GM19043 (cell line): ENCODE results near the gene HRH1.
"Not testable (repeated sequence)": the region's sequence is repeated elsewhere in the genome, so short reads cannot be mapped to it uniquely, and the experiment has no call there.

Source experiments
- ATAC-seq: cut with Tn5 transposase; IDR thresholded peaks from one replicate; pipeline ENCODE4 v1.9.1; 2021; ENCODE audit warnings: low read depth; ENCODE audit not compliant: unreplicated experiment

The HRH1 gene

GRCh38 chr3:11201251-11202019 lies 47.1 kb downstream of the HRH1 start:
- no peak for ATAC-seq

- no peak for ATAC-seq
These were observed 49.7 kb downstream of the HRH1 start for GRCh38 chr3:11203961-11204360.

GRCh38 chr3:11204697-11205348 lies 50.5 kb downstream of the HRH1 start:
- ATAC-seq: no peak

GRCh38 chr3:11205881-11206280 lies 51.6 kb downstream of the HRH1 start:
- ATAC-seq: not testable (repeated sequence)

GRCh38 chr3:11206316-11206715 lies 52.0 kb downstream of the HRH1 start:
- no peak for ATAC-seq

GRCh38 chr3:11206953-11207352 lies 52.7 kb downstream of the HRH1 start:
- ATAC-seq: no peak

- no peak for ATAC-seq
These were observed 57.4 kb downstream of the HRH1 start for GRCh38 chr3:11211531-11212298.

- ATAC-seq: no peak
These were observed 58.0 kb downstream of the HRH1 start for GRCh38 chr3:11212299-11212608.

GRCh38 chr3:11212784-11213183 lies 58.5 kb downstream of the HRH1 start:
- ATAC-seq: no peak

GRCh38 chr3:11213810-11214450 lies 59.6 kb downstream of the HRH1 start:
- ATAC-seq: no peak

GRCh38 chr3:11214451-11214978 lies 60.2 kb downstream of the HRH1 start:
- no peak for ATAC-seq

GRCh38 chr3:11217370-11217769 lies 63.1 kb downstream of the HRH1 start:
- ATAC-seq: not testable (repeated sequence)

GRCh38 chr3:11220230-11220629 lies 65.9 kb downstream of the HRH1 start:
- ATAC-seq: no peak

- ATAC-seq: no peak
These were observed 67.6 kb downstream of the HRH1 start for GRCh38 chr3:11221818-11222415.

- ATAC-seq: no peak
These were observed 69.7 kb downstream of the HRH1 start for GRCh38 chr3:11224010-11224409.

GRCh38 chr3:11224870-11225229 lies 70.6 kb downstream of the HRH1 start:
- ATAC-seq: no peak

- no peak for ATAC-seq
These were observed 71.7 kb downstream of the HRH1 start for GRCh38 chr3:11226042-11226370.

GRCh38 chr3:11228041-11228440 lies 73.7 kb downstream of the HRH1 start:
- ATAC-seq: no peak

GRCh38 chr3:11230125-11230524 lies 75.8 kb downstream of the HRH1 start:
- no peak for ATAC-seq

GRCh38 chr3:11230832-11231231 lies 76.5 kb downstream of the HRH1 start:
- ATAC-seq: no peak

- ATAC-seq: no peak
These were observed 81.1 kb downstream of the HRH1 start for GRCh38 chr3:11235385-11235784.
